Testis (tissue), 2 donors: ENCODE measurements around the gene SORL1-AS1.

ENCODE experiments used
- CTCF ChIP-seq, 3 experiments: fragments of 450-650 bp in 2 of 3; fragments of 200-600 bp in 1 of 3; sonication (generic) in 1 of 3; IDR thresholded peaks; one replicate each; pipeline ENCODE4 v1.5.1; 2016 to 2019; ENCODE audit warnings: antibody characterized with exemption in 3 of 3, mild to moderate bottlenecking in 2 of 3, moderate library complexity in 1 of 3
- POLR2A ChIP-seq: fragments of 450-650 bp; IDR thresholded peaks from one replicate; pipeline ENCODE4 v1.6.1; 2017; ENCODE audit warnings: antibody characterized with exemption, mild to moderate bottlenecking, moderate library complexity

- TF ChIP-seq CTCF (IDR thresholded peaks at IDR 0.05) (no peak), POLR2A (no peak)
Observed at GRCh38 chr11:121408830-121409229, 43.9 kb downstream of the SORL1-AS1 start.
